ENCODE measurements around the gene NTN5. TPM values are rescaled to one million over a fixed set of nuclear protein-coding genes. Genes with fewer than 3 reads are reported as not detected.

NTN5 gene
- total and polyA plus RNA-seq, 2 experiments from 2014 or later = 0.33 TPM; not detected in 1

DNA sequence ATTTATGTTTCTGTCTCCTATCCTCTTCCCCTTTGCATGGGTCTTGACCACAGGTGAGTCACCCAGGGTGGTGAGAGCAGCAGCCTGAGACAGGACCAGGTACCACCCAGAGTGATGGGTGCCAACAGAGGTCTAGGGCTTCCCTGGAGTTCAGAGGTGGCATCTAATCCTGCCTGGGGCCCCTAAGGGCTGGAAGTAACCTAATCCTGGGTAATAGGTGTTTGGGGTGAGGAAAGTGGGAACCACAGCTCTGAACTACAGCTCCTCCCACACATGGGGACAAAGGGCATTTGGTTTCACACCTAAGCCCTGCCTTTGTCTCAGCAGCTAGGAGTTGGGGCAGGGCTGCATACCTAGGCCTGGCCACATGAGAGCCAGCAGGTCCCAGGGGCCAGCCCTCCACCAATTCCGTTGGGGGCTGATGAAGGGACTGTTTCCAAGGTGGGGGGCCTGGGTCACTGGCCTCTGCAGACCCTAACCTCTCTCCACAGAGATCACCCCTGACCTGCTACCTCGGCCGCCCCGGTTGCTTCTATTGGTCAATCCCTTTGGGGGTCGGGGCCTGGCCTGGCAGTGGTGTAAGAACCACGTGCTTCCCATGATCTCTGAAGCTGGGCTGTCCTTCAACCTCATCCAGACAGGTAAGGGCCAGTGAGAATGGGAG lies 45.5 kb downstream of the NTN5 start:
- H3K9me3 ChIP-seq (ENCODE audit: low read depth) = no peaks in the 10 kb centered on the region
- TF ChIP-seq EZH2phosphoT487 (IDR thresholded peaks at IDR 0.05; ENCODE audit: low read depth, severe bottlenecking, unreplicated experiment) (no peak), EZH2 (IDR thresholded peaks at IDR 0.05; ENCODE audit: borderline replicate concordance) (no peak)
- TF ChIP-seq, protein P1, sequence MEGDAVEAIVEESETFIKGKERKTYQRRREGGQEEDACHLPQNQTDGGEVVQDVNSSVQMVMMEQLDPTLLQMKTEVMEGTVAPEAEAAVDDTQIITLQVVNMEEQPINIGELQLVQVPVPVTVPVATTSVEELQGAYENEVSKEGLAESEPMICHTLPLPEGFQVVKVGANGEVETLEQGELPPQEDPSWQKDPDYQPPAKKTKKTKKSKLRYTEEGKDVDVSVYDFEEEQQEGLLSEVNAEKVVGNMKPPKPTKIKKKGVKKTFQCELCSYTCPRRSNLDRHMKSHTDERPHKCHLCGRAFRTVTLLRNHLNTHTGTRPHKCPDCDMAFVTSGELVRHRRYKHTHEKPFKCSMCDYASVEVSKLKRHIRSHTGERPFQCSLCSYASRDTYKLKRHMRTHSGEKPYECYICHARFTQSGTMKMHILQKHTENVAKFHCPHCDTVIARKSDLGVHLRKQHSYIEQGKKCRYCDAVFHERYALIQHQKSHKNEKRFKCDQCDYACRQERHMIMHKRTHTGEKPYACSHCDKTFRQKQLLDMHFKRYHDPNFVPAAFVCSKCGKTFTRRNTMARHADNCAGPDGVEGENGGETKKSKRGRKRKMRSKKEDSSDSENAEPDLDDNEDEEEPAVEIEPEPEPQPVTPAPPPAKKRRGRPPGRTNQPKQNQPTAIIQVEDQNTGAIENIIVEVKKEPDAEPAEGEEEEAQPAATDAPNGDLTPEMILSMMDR (IDR thresholded peaks at IDR 0.05; ENCODE audit: poor library complexity) = no peak
- peaks cover 21% of the 10 kb centered on the region for H3K79me2 ChIP-seq
- no peaks in the 10 kb centered on the region for H3K9me2 ChIP-seq (replicated peaks; ENCODE audit: insufficient read depth)
- no peak overlapping the region for H3K4me3 ChIP-seq
- H3K27ac ChIP-seq = peak overlapping the region; percentile 89
- no peaks in the 10 kb centered on the region for H3K36me3 ChIP-seq (replicated peaks; ENCODE audit: insufficient read depth, low read depth)
- H4K20me1 ChIP-seq (ENCODE audit: insufficient read depth, poor library complexity, severe bottlenecking) = no peaks in the 10 kb centered on the region
- no peak overlapping the region for H2AFZ ChIP-seq
- peak overlapping the region; percentile 33 for H3K4me2 ChIP-seq
- H3K4me1 ChIP-seq (ENCODE audit: insufficient read depth) = peaks cover 40% of the 10 kb centered on the region
- WGBS (ENCODE audit: low lambda C conversion rate, missing lambda C conversion rate) = 79% methylated on average over 6 of the region's 6 CpGs
- DNase-seq (ENCODE audit: low spot score) = peak; percentile 56
- H3K27me3 ChIP-seq = no peaks in the 10 kb centered on the region

DNA sequence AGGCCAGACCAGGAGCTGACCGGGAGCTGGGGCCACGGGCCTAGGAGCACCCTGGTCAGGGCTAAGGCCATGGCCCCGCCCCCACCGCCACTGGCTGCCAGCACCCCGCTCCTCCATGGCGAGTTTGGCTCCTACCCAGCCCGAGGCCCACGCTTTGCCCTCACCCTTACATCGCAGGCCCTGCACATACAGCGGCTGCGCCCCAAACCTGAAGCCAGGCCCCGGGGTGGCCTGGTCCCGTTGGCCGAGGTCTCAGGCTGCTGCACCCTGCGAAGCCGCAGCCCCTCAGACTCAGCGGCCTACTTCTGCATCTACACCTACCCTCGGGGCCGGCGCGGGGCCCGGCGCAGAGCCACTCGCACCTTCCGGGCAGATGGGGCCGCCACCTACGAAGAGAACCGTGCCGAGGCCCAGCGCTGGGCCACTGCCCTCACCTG lies 46.9 kb downstream of the NTN5 start:
- DNase-seq (ENCODE audit: low spot score) = peak; percentile 21
- no peaks in the 10 kb centered on the region for H3K9me2 ChIP-seq (replicated peaks; ENCODE audit: insufficient read depth)
- H3K27ac ChIP-seq = no peak overlapping the region
- no peaks in the 10 kb centered on the region for H3K27me3 ChIP-seq
- WGBS (ENCODE audit: low lambda C conversion rate, missing lambda C conversion rate) = 91% methylated on average over 30 of the region's 30 CpGs
- peaks cover 21% of the 10 kb centered on the region for H3K79me2 ChIP-seq
- H3K4me1 ChIP-seq (ENCODE audit: insufficient read depth) = peaks cover 36% of the 10 kb centered on the region
- H4K20me1 ChIP-seq (ENCODE audit: insufficient read depth, poor library complexity, severe bottlenecking) = no peaks in the 10 kb centered on the region
- no peaks in the 10 kb centered on the region for H3K9me3 ChIP-seq (ENCODE audit: low read depth)
- no peak overlapping the region for H2AFZ ChIP-seq
- no peaks in the 10 kb centered on the region for H3K36me3 ChIP-seq (replicated peaks; ENCODE audit: insufficient read depth, low read depth)
- TF ChIP-seq EZH2 (IDR thresholded peaks at IDR 0.05; ENCODE audit: borderline replicate concordance) (no peak), EZH2phosphoT487 (IDR thresholded peaks at IDR 0.05; ENCODE audit: low read depth, severe bottlenecking, unreplicated experiment) (no peak)
- TF ChIP-seq, protein P1 (IDR thresholded peaks at IDR 0.05; ENCODE audit: poor library complexity) = no peak
- H3K4me3 ChIP-seq = no peak overlapping the region
- peak overlapping the region; percentile 82 for H3K4me2 ChIP-seq

DNA sequence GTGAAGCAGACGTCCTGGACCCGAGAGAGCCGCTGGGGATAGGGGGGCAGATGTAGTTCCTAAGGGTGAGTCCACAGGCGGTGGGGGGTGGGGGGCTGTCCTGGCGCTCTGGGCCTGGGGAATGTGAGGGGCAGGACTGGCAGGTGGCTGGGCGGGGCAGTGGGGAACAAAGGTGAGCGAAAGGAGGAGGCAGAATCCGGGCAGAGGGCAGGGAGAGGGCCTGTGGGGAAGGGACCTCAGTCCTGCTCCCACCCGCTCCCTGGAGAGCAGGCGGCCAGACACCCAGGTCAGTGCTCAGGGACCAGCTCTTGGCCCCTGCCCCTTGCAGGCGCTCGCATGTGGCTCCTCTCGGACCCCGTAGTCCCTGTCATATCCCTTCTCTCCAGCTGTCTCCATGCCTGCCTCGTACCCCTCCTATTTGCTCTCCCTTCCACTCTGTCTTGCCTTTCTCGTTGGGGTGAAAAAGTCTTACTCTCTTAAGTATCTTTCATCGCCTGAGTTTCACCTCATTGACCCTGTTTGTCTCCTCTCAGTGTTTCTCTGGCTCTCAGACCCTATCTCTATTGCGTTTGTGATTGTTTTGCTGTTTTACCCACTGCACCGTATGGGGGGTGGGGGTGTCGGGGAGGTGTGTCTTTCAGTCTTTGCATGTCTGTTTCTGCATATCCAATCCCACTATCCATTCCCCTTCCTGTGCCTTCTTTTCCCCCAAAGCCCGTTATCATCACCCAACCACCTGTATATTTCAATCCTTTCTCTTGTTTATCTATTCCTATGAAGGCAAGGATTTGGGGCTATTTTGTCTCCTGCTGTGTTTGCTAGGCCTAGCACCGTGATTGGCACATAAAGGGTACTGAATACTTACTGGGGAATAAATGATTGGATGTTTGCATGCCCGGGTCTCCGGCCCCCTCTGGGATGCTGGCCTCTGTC lies 47.8 kb downstream of the NTN5 start:
- H3K4me2 ChIP-seq = peak overlapping the region; percentile 82
- no peak for TF ChIP-seq EZH2 (IDR thresholded peaks at IDR 0.05; ENCODE audit: borderline replicate concordance)
- H3K27ac ChIP-seq = peak overlapping the region; percentile 90
- H3K4me1 ChIP-seq (ENCODE audit: insufficient read depth) = peaks cover 28% of the 10 kb centered on the region
- peak overlapping the region; percentile 65 for H3K4me3 ChIP-seq
- H2AFZ ChIP-seq = no peak overlapping the region
- H3K9me2 ChIP-seq (replicated peaks; ENCODE audit: insufficient read depth) = no peaks in the 10 kb centered on the region
- H3K27me3 ChIP-seq = no peaks in the 10 kb centered on the region
- no peaks in the 10 kb centered on the region for H4K20me1 ChIP-seq (ENCODE audit: insufficient read depth, poor library complexity, severe bottlenecking)
- H3K9me3 ChIP-seq (ENCODE audit: low read depth) = no peaks in the 10 kb centered on the region
- peaks cover 23% of the 10 kb centered on the region for H3K79me2 ChIP-seq
- DNase-seq (ENCODE audit: low spot score) = peak; percentile 73
- WGBS (ENCODE audit: low lambda C conversion rate, missing lambda C conversion rate) = 45% methylated on average over 20 of the region's 24 CpGs
- H3K36me3 ChIP-seq (replicated peaks; ENCODE audit: insufficient read depth, low read depth) = no peaks in the 10 kb centered on the region
